Testis (tissue), 3 donors: Measurements from ENCODE around the gene ARFRP1. TPM values are rescaled to one million over a fixed set of nuclear protein-coding genes. Genes with fewer than 3 reads are reported as not detected.

Experiments used
- DNase-seq: peaks from one replicate; pipeline ENCODE4 v3.0.0-alpha.2; 2019
- H3K27ac ChIP-seq, 2 donors: fragments of 200-600 bp; sonication (generic); one replicate each; pipeline ENCODE4 v1.5.1; 2019
- H3K27me3 ChIP-seq: fragments of 200-600 bp; sonication (generic); one replicate; pipeline ENCODE4 v1.5.1; 2019
- H3K36me3 ChIP-seq: fragments of 200-600 bp; sonication (generic); one replicate; pipeline ENCODE4 v1.5.1; 2017; ENCODE audit warnings: low read depth; ENCODE audit errors: missing control alignments
- H3K4me1 ChIP-seq: fragments of 200-600 bp; sonication (generic); one replicate; pipeline ENCODE4 v1.5.1; 2019
- H3K4me3 ChIP-seq, 2 donors: fragments of 200-600 bp; sonication (generic); one replicate each; pipeline ENCODE4 v1.5.1; 2017 to 2019
- H3K9me3 ChIP-seq: fragments of 200-600 bp; sonication (generic); one replicate; pipeline ENCODE4 v1.5.1; 2017
- POLR2A ChIP-seq: fragments of 450-650 bp; IDR thresholded peaks from one replicate; pipeline ENCODE4 v1.6.1; 2017; ENCODE audit warnings: antibody characterized with exemption, mild to moderate bottlenecking, moderate library complexity
- WGBS, 2 donors: methylation state at CpG; one replicate each; pipeline ENCODE4 v1.1.5; 2018; 5-methylcytosine and 5-hydroxymethylcytosine counted together
- intact Hi-C: fragments of 100-400 bp; cut with DNase I; formaldehyde crosslinking; loops from one replicate; pipeline ENCODE4 v1.15.1; 2023; ENCODE audit warnings: low total_unique reads
- polyA plus RNA-seq: library from polyadenylated mRNA; stranded (reverse); fragments of 350-450 nt; fragmentation: Illumina TruSeq; extraction: RNeasy Lipid Tissue Mini Kit (QIAGEN cat#74804); gene quantifications from one replicate; pipeline ENCODE4 v1.2.3, GENCODE V29; 2014; ENCODE audit warnings: low read depth, low replicate concordance; ENCODE audit not compliant: insufficient read depth
- total RNA-seq, 2 donors: library from RNA; depleted of rRNA; stranded (reverse); fragments of >200 nt; gene quantifications; one replicate each; pipeline ENCODE4 v1.2.3, GENCODE V29; 2016
- TF ChIP-seq, protein P1 (sequence below), 3 experiments: fragments of 450-650 bp in 2 of 3; fragments of 200-600 bp in 1 of 3; sonication (generic) in 1 of 3; IDR thresholded peaks; one replicate each; pipeline ENCODE4 v1.5.1; 2016 to 2019; ENCODE audit warnings: antibody characterized with exemption in 3 of 3, mild to moderate bottlenecking in 2 of 3, moderate library complexity in 1 of 3

ARFRP1 gene
- total and polyA plus RNA-seq, 3 donors from 2014 or later = 37.8 to 55.6 (median 55.4) TPM

DNA sequence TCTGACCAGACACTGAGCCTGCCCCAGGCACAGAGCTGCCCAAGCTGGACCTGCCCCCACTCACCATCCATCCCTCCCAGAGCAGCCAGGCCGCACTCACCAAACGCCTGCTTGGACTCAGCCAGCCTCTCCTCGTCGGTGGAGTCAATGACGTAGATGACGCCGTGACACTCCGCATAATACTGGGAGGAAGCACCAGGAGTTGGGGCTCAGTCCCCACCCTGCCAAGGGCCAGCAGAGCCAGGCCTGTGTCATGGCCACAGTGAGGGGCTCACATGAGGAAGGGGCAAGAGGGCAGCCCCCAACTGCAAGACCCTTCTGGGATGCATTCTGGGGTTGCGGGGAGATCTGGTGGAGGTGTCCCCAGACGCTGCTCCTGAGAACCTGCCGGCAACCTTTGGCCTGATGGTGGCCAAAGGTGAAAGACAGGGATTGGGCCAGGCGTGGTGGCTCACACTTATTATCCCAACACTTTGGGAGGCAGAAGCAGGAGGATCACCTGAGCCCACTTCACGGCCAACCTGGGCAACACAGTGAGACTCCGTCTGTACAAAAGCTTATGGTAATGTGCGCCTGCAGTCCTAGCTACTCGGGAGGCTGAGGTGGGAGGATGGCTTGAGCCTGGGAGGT lies 5.6 kb downstream of the ARFRP1 start:
- H3K27ac ChIP-seq = no peak overlapping the region
- H3K36me3 ChIP-seq = no peaks in the 10 kb centered on the region
- TF ChIP-seq, protein P1, sequence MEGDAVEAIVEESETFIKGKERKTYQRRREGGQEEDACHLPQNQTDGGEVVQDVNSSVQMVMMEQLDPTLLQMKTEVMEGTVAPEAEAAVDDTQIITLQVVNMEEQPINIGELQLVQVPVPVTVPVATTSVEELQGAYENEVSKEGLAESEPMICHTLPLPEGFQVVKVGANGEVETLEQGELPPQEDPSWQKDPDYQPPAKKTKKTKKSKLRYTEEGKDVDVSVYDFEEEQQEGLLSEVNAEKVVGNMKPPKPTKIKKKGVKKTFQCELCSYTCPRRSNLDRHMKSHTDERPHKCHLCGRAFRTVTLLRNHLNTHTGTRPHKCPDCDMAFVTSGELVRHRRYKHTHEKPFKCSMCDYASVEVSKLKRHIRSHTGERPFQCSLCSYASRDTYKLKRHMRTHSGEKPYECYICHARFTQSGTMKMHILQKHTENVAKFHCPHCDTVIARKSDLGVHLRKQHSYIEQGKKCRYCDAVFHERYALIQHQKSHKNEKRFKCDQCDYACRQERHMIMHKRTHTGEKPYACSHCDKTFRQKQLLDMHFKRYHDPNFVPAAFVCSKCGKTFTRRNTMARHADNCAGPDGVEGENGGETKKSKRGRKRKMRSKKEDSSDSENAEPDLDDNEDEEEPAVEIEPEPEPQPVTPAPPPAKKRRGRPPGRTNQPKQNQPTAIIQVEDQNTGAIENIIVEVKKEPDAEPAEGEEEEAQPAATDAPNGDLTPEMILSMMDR (IDR thresholded peaks at IDR 0.05) = no peak
- TF ChIP-seq POLR2A = no peak
- intact Hi-C loops = no loop called here
- no peaks in the 10 kb centered on the region for H3K27me3 ChIP-seq
- H3K4me1 ChIP-seq = peaks cover 29% of the 10 kb centered on the region
- no peaks in the 10 kb centered on the region for H3K9me3 ChIP-seq
- H3K4me3 ChIP-seq = no peak overlapping the region
- WGBS, 2 donors = 92 to 97% methylated on average over 6 to 16 of the region's 16 CpGs
- no peak for DNase-seq

DNA sequence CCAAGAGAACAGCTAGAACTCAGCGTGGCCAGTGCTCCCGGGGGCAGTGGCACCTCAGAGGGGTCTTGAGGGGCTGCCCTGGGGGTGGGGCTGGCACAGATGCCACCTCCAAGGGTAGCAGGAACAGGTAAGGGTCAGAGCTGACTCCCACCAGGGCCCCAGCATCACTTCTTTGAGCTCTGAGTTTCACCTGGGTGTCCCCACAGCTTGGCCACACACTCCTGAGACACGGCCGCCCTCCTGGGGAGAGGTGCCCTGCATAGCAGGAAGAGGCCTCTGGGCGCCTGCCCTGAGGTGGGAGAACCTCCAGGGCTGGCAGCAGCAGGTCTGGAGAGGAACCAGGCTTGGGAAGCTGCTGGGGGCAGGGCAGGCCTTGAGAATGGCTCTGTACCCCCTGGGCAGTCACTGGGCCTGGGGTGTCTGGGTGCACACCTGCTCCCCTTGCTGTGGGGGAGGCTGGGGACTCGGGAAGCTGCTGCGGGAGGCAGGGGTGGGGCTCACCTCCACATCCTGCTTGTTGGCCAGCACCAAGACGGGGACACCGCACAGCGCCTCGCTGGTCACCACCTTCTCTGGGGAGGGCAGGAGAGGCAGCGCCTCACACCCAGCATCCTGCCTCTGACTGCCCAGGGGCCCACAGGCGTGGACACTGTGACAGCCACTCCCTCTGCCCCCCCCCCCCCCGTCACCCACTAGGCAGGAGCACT lies 6.3 kb downstream of the ARFRP1 start:
- Histone ChIP-seq H3K4me1 (peaks cover 24% of the 10 kb centered on the region), H3K36me3 (no peaks in the 10 kb centered on the region), H3K4me3 (no peak overlapping the region), H3K27ac (no peak overlapping the region), H3K9me3 (no peaks in the 10 kb centered on the region), H3K27me3 (no peaks in the 10 kb centered on the region)
- intact Hi-C loops = no loop called here
- 85% methylated on average over 11 of the region's 14 CpGs; no CpG with 5 or more reads in 1 of the 2 donors for WGBS, 2 donors
- DNase-seq = no peak
- no peak for TF ChIP-seq POLR2A
- TF ChIP-seq, protein P1 (IDR thresholded peaks at IDR 0.05) = no peak

DNA sequence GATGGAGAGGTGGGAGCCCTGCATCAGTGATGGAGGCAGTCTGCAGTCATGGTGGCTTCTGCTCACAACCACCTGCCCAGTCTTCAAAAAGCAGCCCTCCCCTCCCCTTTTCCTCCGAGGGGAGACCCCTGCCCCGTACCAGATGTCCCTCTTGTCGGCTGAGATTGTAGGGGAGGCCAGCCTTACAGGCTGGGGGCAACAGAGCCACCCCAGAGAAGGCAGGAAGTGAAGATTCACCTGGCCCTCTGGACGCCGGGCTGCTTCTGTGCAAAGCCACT lies 6.8 kb downstream of the ARFRP1 start:
- 89 to 90% methylated on average over 3 to 5 of the region's 5 CpGs for WGBS, 2 donors
- no peaks in the 10 kb centered on the region for H3K9me3 ChIP-seq
- H3K36me3 ChIP-seq = no peaks in the 10 kb centered on the region
- H3K4me1 ChIP-seq = peaks cover 19% of the 10 kb centered on the region
- intact Hi-C loops = no loop called here
- no peak overlapping the region for H3K27ac ChIP-seq
- DNase-seq = no peak
- no peak for TF ChIP-seq POLR2A
- TF ChIP-seq, protein P1 (IDR thresholded peaks at IDR 0.05) = no peak
- no peak overlapping the region for H3K4me3 ChIP-seq
- H3K27me3 ChIP-seq = no peaks in the 10 kb centered on the region

DNA sequence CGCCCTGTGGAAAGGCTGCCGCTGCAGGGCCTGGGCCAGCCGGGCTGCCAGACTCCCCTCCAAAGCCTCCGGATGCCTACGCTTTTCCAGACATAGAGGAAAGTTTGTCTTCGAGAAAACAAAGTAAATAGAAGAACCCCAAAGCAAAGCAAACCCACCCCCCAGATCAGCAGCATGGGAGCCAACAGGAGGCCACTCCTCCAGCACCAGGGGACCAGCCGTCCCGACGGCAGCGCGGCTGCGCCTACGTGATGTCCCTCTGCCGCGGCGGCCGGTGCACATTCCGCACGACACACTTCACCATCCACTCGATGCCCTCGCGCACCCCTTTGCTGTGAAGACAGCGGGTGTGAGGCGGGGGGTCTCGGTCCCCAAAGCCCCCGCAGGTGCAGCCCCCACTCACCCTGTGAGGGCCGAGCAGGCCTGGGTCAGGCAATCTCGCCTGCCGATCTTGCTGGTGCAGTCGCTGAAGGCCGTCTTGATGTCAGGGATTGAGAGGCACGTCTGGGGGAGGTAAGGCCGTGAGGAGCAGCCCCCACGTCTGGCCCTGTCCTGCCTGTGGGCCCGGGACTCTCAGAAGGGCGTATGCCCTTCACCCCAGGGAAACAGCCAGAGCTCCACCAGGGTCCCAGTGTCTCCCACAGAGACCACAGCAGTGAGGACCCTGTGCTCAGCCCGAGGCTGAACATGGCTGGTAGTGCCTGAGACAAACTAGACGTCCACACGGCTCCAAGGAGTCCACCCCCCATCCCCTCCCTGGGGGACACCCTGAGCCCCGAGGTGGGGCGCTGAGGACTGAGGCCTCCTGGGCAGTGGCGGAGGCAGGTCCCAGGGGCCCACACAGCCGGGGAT lies 7.4 kb downstream of the ARFRP1 start:
- DNase-seq = no peak
- TF ChIP-seq POLR2A = no peak
- TF ChIP-seq, protein P1 (IDR thresholded peaks at IDR 0.05) = no peak
- WGBS, 2 donors = 77 to 87% methylated on average over 8 to 43 of the region's 43 CpGs
- Histone ChIP-seq H3K36me3 (no peaks in the 10 kb centered on the region), H3K27ac (no peak overlapping the region), H3K27me3 (no peaks in the 10 kb centered on the region), H3K4me3 (no peak overlapping the region), H3K4me1 (peaks cover 19% of the 10 kb centered on the region), H3K9me3 (no peaks in the 10 kb centered on the region)
- intact Hi-C loops = no loop called here
